HG03108 (cell line): ENCODE data around the gene VAMP8.
A peak's percentile ranks its signal among the peaks of the same experiment; 100 is the strongest.
"Not testable (repeated sequence)": the region's sequence is repeated elsewhere in the genome, so short reads cannot be mapped to it uniquely, and the experiment has no call there.

Experiments
- ATAC-seq: cut with Tn5 transposase; IDR thresholded peaks from one replicate; pipeline ENCODE4 v1.9.1; 2021; ENCODE audit warnings: moderate library complexity; ENCODE audit not compliant: unreplicated experiment

VAMP8 gene

DNA sequence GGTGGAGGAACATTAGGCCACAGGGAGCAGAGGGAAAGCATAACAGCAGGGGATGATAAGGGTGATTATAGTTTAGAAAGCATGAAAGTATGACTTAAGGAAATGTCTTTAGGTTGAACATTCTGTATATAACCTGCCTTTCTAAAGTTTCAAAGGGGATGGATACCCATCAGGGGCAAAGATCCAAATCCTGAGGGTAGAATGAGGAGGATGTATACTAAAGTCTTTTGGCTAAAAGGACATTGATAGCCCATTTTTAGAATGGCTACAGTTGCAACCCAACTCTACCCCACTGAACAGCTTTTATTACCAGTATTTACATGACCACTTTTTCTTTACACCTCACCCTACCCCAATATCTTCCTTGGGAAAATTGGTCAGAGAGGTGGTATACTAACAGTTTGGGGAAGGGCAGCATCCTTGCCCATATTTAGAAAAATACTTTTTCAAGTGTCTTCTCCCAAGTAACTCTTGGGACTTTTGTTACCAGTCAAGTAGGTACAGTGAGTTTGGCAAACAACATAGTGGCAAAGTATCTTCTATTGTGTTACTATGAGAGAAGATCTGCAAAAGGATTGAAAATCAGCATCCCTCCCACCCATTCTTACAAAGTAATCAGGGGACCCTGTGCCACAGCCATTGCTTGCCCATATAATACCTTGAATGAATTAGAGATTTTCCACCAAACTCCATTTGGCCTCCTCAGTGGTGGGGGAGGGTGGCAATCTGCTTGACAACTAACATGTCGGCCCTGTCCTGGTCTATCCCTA is 30.1 kb upstream of the VAMP8 start:
- no peak for ATAC-seq

DNA sequence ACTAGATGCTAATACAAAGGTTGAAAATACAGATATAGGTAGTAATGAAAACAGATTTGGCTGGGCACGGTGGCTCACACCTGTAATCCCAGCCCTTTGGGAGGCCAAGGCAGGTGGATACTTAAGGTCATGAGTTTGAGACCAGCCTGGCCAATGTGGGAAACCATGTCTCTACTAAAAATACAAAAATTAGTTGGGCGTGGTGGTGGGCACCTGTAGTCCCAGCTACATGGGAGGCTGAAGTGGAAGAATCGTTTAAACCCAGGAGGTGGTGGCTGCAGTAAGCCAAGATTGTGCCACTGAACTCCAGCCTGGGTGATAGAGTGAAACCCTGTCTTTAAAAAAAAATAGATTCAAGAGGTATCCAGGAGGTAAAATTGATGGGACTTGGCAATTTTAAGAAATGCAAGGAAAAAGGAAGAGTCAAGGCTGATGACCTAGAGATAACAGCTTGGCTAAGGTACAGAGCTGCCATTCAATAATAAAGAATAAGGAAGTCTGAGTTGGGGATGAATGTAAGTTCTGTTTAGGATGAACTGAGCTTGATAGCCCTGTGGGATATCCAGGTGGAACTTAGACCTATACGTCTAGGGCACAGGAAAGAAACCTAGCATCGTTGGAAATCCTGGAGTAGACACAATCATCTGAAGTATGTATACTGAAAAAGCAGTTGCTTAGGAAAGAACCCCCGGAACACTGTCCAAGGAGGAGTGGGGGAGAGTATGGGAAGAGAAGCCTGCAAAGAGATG is 29.4 kb upstream of the VAMP8 start:
- ATAC-seq: no peak

DNA sequence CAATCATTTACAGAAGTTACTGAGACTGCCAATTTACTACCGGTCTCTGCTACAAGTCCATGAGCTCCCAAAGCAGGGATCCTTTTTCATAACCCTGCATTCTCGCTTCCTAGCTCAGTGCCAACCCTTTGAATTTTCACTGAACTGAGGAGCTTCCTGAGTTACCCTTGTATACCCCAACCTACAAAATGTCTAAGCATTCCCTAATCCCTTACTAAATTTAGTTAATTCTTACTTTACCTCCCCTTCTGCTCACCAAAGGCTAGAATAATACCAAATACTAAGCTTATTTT is 28.8 kb upstream of the VAMP8 start:
- ATAC-seq: no peak

DNA sequence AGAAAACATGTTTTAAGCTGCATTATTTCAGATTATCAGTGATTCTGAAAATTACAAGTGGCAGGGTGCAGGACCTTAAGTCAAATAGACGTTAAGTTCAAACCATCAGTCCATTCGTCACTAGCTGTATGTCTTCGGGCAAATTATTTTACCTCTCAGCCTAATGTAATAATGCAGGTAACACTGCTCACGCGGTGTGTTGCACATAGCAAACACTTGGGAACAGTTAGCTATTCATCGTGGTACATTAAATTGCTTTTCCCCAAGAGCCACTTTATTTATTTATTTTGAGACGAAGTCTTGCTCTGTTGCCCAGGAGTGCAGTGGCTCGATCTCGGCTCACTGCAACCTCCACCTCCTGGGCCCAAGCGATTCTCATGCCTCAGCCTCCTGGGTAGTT is 28.3 kb upstream of the VAMP8 start:
- ATAC-seq: no peak

DNA sequence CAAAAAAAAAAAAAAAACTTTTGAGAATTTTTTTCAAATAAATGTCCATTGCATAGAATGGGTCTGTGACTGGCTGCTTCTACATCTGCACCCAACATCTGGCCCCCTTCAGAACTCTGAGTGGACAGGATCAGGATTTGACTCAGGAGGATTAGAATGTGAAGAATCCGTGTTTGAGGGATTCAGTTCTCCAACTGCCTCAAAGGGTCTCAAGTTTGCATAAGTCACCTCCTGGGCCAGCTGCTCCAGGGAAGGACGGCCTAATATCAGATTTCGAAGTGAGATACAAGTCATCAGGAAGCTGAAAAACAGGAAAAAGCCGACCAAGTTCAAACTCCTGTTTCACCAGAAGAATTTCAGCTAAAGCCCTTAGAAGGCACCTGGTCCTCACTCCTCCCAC is 27.6 kb upstream of the VAMP8 start:
- no peak for ATAC-seq

DNA sequence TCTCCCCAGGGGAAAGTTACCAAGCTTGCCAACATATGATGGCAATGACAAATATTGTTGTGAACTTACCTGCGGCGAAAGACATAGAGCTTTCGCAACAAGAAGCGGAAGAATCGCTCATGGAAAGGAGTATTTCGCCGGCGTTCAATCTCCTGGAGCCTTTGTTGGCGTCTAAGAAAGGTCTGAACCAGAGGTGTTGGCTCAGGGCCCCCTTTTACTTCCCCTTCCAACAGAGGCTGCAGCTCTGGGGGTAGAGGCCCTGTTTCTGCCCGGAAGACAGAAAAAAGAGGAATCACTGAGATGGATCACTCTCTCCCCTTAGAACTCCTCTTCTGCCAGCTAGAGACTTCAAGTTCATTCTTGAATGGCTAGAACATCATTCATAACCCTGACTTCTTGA is 26.9 kb upstream of the VAMP8 start:
- no peak for ATAC-seq

DNA sequence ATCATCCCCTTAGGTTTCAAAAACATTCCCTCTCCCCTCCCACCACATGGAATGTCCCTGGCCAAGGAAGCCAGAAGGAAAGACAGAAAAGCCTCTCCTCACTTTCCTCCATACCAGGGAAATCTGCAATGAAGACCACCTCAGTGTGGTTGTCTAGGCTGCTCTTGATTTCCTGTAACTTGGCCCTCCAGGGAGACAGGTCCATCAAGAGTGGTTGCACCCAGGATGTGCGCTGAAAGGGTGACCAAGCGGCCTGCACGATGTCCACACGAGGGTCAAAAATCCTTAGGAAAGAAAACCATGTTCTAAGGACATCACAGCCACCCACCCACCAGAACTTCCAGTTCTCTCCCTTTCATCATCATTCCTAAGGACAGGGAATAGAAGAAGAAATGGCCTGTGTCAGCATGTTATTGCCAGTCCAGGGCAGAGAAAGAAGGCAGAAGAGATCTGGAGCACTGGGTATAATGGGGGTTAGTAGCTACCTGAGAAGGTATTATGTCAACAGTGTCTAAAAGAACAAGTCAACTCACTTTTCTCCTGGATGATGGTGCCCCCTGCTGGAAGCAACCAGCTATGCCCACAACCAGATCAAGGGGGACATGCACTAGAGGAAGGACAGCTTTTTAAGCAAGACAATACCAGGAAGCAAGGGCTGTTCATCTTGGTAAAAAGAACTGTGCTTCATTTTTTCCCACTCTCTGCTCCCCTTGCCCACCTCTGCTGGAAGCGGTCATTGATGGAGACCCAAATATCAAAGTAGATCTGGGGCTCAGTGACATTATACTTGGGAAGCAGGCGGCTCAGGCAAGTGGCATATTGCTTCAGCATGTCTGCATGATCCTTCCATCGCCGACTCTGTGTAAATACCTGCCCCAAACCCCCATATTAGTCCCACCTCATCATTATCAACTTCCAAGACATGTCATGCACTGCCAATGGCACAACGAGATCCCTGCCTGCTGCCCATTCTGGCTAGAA is 25.4 kb upstream of the VAMP8 start:
- no peak for ATAC-seq

DNA sequence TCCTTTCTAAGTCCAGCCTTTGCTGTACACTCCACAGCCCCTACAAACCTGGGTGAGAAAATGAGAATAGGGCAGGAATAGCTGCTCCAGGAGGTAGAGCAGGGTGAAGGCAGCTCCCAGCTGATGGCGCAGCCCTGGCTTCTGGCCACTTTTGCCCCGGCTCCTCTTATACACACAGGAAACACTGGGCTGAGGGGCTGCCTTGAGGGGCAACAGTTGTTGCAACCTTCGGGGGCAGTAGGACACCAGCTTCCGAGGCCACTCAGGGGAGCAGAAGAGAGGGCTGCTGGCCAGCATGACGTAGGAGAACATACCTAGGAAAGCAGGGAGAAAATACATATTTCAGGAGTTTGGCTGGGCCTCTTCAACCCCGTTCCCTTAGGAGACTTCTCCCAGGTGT is 24.2 kb upstream of the VAMP8 start:
- ATAC-seq: no peak

DNA sequence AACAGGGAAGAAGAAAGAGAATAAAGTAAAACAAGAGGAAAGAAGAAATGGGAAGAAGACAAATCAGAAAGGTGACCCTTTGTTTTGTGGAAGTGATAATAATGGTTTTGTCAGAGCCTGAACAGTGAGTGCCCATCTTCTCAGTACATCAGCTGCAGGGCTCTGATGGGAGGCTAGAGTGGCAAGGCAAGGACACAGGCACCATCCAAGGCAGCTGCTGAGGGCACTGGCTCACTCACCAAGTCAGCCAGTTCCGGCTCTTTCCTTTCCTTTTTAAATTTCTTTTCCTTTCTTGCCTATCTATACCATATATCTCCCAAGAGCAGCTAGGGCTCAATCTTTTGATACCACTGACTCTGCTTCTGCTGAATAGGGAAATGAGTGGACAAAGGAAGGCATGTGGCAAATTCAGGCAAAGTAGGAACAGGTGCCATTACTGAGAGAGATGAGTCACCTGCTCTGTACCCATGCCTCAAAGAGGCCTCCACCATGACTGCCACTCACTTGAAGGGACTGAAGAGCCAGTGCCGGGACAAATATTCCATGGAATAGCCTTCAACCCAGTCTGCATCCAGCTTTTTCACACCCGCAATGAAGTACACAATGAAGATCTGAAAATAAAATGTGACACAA is 22.3 kb upstream of the VAMP8 start:
- ATAC-seq: no peak

DNA sequence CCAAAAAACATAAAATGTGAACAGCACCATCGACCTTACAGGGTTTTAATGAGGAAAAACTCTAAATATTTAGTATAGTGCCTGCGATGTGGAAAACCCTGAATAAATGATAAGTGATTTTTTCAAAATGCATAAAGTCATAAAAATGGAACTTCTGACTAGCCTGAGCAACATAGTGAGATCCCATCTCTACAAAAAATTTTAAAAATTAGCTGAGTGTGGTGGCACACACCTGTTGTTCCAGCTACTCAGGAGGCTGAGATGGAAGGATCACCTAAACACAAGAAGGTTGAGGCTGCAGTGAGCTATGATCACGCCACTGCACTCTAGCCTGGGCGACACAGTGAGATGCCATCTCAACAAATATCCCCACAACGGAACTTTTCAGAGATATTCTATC is 20.3 kb upstream of the VAMP8 start:
- ATAC-seq: no peak

DNA sequence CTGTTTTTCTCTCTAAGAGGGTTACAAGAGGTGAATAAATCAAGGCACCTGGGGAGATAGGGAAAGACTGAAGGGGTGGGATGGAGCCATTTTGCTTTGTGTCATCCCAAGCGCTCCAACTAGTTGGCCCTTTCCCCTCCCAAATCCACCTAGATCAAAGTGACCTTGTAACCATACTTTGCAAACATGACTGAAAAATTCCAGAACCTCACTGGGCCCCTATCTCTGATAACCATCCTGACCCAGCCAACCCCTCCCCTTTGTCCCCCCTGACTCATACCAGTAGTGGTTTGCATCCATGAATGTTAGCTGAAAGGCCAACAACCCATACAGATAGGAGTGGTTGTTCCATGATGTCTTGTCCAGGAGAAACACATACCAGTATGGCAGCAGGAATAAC is 19.2 kb upstream of the VAMP8 start:
- ATAC-seq: no peak

DNA sequence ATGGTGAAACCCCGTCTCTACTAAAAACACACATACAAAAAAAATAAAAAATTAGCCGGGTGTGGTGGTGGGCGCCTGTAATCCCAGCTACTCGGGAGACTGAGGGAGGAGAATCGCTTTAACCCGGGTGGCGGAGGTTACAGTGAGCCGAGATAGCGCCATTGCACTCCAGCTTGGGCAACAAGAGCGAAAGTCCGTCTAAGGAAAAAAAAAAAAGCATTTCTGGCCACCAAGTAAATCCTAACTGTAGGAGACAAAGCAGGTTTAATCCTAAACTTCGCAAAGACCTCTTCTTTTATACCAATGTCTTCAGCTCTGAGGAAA is 17.0 kb upstream of the VAMP8 start:
- not testable (repeated sequence) for ATAC-seq

DNA sequence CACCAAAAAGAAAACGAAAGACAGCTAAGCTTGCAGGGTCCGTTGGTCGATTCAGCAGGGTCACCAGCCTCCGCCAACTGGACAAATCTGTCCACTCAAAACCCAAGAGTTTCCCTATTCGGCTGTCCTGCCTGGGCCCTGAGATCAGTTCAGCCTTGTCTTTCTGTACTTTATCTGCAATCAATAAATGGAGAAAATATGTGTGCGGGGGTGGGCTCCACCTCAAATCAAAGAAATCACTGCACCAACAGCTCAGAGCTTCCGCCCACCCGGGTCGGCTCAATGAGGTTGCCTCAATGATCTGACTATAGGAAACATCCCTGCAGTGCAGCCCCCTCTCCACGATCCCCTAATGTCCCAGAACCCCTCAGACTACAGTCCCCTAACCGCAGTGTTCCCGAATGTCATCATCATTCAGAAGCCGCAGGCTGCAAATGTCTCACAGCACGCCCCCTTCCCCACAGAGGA is 16.5 kb upstream of the VAMP8 start:
- ATAC-seq: no peak

DNA sequence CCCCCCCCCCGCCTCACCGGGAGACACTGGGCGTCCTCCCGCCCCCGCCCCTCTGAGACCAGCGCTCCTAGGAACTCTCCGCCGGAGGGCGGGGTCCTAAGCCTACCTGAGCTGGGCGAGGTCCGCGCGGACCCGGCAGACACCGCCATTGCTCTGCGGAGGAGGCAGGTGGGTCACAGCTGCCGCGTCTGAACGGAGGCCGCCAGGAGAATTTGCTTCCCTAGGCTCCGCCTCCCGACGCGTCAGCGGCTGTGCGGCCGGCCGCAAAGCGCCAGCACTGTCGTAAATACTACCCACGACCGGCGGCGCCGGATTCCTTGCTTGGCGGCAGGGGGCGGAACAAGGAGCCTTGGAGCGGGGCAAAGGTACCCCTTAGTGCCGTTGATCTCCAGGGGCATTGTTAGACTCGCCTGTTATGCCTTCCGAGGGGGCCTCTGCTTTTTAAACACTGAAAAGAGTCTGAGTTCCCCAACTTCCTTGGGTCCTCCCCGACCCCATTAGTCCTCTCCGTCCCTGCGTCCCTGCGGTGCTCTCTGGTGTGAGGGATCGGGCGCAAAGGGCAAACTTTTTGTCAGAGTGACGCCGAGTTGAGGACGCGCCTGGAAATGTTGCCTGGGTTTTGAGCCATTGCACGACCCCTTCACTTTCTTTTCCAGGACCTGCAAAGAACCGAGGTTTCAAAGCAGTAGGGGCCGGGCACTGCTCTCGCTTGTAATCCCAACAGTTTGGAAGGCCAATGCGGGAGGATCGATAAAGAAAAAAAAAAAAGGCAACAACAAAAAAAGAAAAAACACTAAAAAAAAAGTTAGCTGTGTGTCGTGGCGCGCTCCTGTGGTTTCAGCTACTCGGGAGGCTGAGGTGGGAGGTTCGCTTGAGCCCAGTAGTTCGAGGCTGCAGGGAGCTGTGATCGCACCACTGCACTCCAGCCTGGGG is 15.8 kb upstream of the VAMP8 start, which contains the start of gene GGCX:
GGCX (minus strand) TSS at position 214 of the 933 bp plus-strand sequence; CDS start at position 149, 65 bp downstream.
- peak; percentile 87 for ATAC-seq

DNA sequence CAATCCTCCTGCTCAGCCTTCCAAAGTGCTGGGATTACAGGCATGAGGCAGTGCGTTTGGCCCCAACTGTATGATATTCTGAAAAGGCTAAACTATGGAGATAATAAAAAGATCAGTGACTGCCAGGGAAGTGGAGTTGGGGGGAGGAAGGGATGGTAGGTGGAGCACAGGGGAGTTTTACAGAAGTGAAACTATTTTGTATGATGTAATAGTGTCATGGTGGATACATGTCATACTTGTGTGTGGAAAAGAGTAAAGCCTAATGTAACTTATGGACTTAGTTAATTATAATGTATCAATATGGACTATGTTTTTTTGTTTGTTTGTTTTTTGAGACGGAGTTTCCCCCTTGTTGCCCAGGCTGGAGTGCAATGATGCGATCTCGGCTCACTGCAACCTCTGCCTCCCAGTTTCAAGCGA is 13.2 kb upstream of the VAMP8 start:
- no peak for ATAC-seq

DNA sequence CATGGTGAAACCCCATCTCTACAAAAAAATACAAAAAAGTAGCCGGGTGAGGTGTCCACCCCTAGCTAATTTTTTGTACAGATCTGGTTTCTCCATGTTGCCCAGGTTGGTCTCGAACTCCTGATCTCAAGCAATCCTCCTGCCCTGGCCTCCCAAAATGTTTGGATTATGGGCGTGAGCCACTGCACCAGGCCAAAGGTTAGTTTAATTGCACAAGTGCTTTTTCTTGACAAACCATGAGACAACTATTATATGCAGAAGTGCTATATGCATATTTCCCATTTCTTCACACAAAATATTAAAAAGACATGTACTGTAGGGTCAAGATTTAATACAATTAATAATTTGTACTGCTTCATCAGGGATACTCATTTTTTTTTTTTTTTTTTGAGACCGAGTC is 11.1 kb upstream of the VAMP8 start:
- no peak for ATAC-seq

DNA sequence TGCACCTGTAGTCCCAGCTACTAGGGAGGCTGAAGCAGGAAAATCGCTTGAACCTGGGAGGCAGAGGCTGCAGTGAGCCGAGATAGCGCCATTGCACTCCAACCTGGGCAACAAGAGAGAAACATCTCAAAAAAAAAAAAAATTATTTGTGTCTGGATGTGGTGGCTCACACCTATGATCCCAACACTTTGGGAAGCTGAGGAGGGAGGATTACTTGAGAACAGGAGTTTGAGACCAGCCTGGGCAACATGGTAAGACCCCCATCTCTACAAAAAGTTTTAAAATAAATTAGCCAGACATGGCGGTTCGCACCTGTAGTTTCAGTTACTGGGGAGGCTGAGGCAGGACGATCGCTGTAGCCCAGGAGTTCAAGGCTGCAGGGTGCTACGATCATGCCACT is 1.6 kb upstream of the VAMP8 start:
- ATAC-seq: no peak

DNA sequence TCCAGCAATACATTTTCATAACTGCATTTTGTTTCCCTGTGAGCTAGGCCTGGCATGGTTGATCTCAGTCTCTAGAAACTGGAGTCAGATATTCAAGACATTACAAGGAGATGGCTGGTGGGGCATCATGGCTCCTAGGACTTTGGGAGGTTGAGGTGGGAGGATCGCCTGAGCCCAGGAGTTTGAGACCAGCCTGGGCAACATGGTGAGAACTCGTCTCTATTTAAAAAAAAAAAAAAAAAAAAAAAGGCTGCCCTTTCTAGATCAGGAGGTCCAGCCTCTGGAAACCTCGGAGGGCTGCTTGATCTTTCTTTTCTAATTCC is 362 bp upstream of the VAMP8 start:
- no peak for ATAC-seq

DNA sequence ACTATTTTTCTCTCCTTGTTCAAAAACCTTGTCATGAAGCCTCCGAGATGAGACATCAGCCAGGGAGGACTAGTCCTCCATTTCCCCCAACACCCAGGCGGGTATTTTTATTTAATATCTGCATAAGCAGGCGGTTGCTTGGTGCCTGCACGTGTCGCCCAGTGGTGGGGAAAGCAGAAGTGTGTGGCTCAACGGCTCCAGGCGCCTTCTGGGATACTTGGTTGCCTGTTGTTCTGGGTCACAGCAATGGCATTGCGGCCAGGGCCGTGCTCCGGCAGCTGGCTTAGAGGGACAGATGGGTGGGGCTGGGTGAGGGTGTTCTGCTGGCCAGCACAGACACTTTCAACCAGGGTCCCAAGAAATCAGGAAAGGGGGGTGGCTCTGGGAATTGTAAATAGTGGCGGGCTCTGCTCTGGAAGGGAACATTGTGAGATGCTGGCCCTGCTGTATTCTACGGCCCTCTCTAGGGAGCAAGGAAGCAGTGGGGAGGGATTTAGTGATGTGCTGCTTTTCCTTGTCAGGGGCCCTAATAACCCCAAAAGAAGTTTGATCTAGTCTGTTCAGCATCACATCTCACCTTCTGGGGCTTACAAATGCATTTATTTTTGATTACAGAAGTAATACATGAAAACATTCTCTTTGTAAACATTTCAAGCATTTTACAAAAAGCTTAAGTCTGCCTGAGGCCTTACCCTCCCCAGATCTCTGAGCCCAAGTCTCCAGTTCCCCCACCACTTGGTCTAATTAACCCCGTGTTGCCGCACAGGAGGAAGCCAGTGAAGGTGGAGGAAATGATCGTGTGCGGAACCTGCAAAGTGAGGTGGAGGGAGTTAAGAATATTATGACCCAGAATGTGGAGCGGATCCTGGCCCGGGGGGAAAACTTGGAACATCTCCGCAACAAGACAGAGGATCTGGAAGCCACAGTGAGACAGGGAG is 1.1 kb downstream of the VAMP8 start:
- no peak for ATAC-seq
